Testis (tissue), 2 donors: Measurements from ENCODE around the gene RFXANK.

Experiments used
- POLR2A ChIP-seq: fragments of 450-650 bp; IDR thresholded peaks from one replicate; pipeline ENCODE4 v1.6.1; 2017; ENCODE audit warnings: antibody characterized with exemption, mild to moderate bottlenecking, moderate library complexity
- TF ChIP-seq, protein P1 (sequence below), 3 experiments: fragments of 450-650 bp in 2 of 3; fragments of 200-600 bp in 1 of 3; sonication (generic) in 1 of 3; IDR thresholded peaks; one replicate each; pipeline ENCODE4 v1.5.1; 2016 to 2019; ENCODE audit warnings: antibody characterized with exemption in 3 of 3, mild to moderate bottlenecking in 2 of 3, moderate library complexity in 1 of 3

DNA sequence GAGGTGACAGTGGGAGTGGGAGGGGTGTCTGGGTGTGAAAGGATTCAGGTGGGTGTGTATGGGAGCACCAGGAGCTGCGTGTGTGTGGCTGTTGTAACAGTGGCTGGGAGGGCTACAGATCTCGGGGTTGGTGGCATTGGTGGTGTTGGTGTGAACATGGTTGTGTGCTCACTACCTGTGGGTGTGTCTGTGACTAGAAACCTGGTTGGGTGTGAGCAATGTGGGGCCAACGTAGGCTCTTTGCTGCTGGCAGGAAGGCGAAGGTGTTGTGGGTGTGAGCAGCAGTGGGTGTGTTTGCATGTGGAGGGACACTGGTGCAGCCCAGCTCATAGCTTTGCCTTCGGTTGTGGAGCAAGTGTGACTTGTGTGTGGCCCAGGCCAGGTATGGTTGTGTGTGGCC, 14.9 kb downstream of the RFXANK start:
- TF ChIP-seq, protein P1, sequence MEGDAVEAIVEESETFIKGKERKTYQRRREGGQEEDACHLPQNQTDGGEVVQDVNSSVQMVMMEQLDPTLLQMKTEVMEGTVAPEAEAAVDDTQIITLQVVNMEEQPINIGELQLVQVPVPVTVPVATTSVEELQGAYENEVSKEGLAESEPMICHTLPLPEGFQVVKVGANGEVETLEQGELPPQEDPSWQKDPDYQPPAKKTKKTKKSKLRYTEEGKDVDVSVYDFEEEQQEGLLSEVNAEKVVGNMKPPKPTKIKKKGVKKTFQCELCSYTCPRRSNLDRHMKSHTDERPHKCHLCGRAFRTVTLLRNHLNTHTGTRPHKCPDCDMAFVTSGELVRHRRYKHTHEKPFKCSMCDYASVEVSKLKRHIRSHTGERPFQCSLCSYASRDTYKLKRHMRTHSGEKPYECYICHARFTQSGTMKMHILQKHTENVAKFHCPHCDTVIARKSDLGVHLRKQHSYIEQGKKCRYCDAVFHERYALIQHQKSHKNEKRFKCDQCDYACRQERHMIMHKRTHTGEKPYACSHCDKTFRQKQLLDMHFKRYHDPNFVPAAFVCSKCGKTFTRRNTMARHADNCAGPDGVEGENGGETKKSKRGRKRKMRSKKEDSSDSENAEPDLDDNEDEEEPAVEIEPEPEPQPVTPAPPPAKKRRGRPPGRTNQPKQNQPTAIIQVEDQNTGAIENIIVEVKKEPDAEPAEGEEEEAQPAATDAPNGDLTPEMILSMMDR (IDR thresholded peaks at IDR 0.05) = no peak
- TF ChIP-seq POLR2A = no peak
